Sigmoid colon (tissue), 7 donors: ENCODE data around the gene NEK6. TPM values are rescaled to one million over a fixed set of nuclear protein-coding genes. Genes with fewer than 3 reads are reported as not detected.

Experiments
- DNase-seq: peaks from one replicate; pipeline ENCODE4 v3.0.0-alpha.2; 2019
- H3K27ac ChIP-seq, 4 donors: fragments of 200-600 bp; sonication (generic); one replicate each; pipeline ENCODE4 v1.5.1; 2016 to 2019; ENCODE audit warnings: mild to moderate bottlenecking in 1 of 4
- H3K27me3 ChIP-seq, 3 donors: fragments of 200-600 bp; sonication (generic); one replicate each; pipeline ENCODE4 v1.5.1; 2019; ENCODE audit warnings: mild to moderate bottlenecking in 1 of 3
- H3K36me3 ChIP-seq, 4 donors: fragments of 200-600 bp; sonication (generic); one replicate each; pipeline ENCODE4 v1.5.1; 2016 to 2019
- H3K4me1 ChIP-seq, 4 donors: fragments of 200-600 bp; sonication (generic); one replicate each; pipeline ENCODE4 v1.5.1; 2017 to 2019
- H3K4me3 ChIP-seq, 4 donors: fragments of 200-600 bp; sonication (generic); one replicate each; pipeline ENCODE4 v1.5.1; 2017 to 2019; ENCODE audit warnings: mild to moderate bottlenecking in 2 of 4, moderate library complexity in 1 of 4
- H3K9me3 ChIP-seq, 4 donors: fragments of 200-600 bp in 3 of 4; sonication (generic) in 3 of 4; one replicate each; pipeline versions ENCODE4 v1.5.1 to v1.6.1; 2013 to 2019
- EP300 ChIP-seq, 4 donors: sonication (generic); formaldehyde crosslinking; IDR thresholded peaks; one replicate each; pipeline ENCODE4 v1.6.1; 2017; ENCODE audit warnings: antibody characterized with exemption in 4 of 4
- POLR2A ChIP-seq, 2 donors: fragments of 450-650 bp; IDR thresholded peaks; one replicate each; pipeline ENCODE4 v1.6.1; 2016; ENCODE audit warnings: antibody characterized with exemption in 2 of 2, mild to moderate bottlenecking in 2 of 2, moderate library complexity in 2 of 2
- POLR2AphosphoS5 ChIP-seq, 4 donors: sonication (generic); formaldehyde crosslinking; IDR thresholded peaks; one replicate each; pipeline ENCODE4 v1.6.1; 2017; ENCODE audit warnings: antibody characterized with exemption in 4 of 4
- WGBS, 2 donors: extraction: QIAGEN DNeasy Blood & Tissue Kit; methylation state at CpG; one replicate each; pipeline ENCODE4 v1.1.7; 2013; 5-methylcytosine and 5-hydroxymethylcytosine counted together
- intact Hi-C: fragments of 100-400 bp; cut with DNase I; formaldehyde crosslinking; loops from one replicate; pipeline ENCODE4 v1.15.1; 2023
- polyA plus RNA-seq, 3 donors: library from polyadenylated mRNA; stranded (reverse); fragments of 200-250 nt; gene quantifications; one replicate each; pipeline ENCODE4 v1.2.3, GENCODE V29; 2013
- total RNA-seq, 4 donors: library from RNA; depleted of rRNA; stranded (reverse); fragments of >200 nt; gene quantifications; one replicate each; pipeline ENCODE4 v1.1.0, GENCODE V29; 2016
- TF ChIP-seq, protein P1 (sequence below), 4 experiments: fragments of 450-650 bp in 3 of 4; fragments of 200-600 bp in 1 of 4; IDR thresholded peaks; one replicate each; pipeline ENCODE4 v1.5.1; 2016 to 2019; ENCODE audit warnings: antibody characterized with exemption in 4 of 4, mild to moderate bottlenecking in 3 of 4, moderate library complexity in 2 of 4
- donor health status: healthy with polysubstance abuse.
- donor health status: Bipolar disorder and iron deficiency.
- donor health status: healthy.

The NEK6 gene
- total and polyA plus RNA-seq, 7 donors: 8.2 to 36.2 (median 18.7) TPM

DNA sequence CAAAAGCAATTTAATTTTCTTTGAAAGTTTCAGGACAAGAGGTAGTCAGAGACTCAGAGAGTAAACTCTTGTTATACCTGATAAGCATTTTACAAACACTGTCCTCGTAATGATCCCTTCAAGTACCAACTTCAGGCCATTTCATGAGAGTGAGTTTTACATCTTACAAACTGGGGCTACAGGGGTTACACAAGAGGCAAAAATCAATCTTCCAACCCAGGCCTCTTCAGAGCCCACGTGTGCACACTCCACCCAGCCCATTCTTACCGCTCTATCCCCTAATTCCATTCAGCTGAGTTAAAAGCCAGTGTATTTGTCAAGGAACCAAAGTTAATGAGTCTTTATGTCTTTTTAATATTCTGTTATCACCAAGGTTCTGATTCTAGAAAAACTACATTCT is 110.9 kb downstream of the NEK6 start:
- Histone ChIP-seq H3K36me3 (peaks cover 0 to 7% (median 0%) of the 10 kb centered on the region in 4 donors), H3K9me3 (no peaks in the 10 kb centered on the region), H3K27me3 (no peaks in the 10 kb centered on the region), H3K27ac (no peak overlapping the region), H3K4me1 (peaks cover 0 to 8% (median 0%) of the 10 kb centered on the region in 4 donors), H3K4me3 (no peak overlapping the region)
- intact Hi-C loops: no loop called here
- 82 to 87% methylated on average over 3 of the region's 3 CpGs for WGBS, 2 donors
- TF ChIP-seq POLR2AphosphoS5 (IDR thresholded peaks at IDR 0.05) (no peak), POLR2A (IDR thresholded peaks at IDR 0.05) (no peak), EP300 (IDR thresholded peaks at IDR 0.05) (no peak)
- TF ChIP-seq, protein P1, sequence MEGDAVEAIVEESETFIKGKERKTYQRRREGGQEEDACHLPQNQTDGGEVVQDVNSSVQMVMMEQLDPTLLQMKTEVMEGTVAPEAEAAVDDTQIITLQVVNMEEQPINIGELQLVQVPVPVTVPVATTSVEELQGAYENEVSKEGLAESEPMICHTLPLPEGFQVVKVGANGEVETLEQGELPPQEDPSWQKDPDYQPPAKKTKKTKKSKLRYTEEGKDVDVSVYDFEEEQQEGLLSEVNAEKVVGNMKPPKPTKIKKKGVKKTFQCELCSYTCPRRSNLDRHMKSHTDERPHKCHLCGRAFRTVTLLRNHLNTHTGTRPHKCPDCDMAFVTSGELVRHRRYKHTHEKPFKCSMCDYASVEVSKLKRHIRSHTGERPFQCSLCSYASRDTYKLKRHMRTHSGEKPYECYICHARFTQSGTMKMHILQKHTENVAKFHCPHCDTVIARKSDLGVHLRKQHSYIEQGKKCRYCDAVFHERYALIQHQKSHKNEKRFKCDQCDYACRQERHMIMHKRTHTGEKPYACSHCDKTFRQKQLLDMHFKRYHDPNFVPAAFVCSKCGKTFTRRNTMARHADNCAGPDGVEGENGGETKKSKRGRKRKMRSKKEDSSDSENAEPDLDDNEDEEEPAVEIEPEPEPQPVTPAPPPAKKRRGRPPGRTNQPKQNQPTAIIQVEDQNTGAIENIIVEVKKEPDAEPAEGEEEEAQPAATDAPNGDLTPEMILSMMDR (IDR thresholded peaks at IDR 0.05): no peak
- no peak for DNase-seq

DNA sequence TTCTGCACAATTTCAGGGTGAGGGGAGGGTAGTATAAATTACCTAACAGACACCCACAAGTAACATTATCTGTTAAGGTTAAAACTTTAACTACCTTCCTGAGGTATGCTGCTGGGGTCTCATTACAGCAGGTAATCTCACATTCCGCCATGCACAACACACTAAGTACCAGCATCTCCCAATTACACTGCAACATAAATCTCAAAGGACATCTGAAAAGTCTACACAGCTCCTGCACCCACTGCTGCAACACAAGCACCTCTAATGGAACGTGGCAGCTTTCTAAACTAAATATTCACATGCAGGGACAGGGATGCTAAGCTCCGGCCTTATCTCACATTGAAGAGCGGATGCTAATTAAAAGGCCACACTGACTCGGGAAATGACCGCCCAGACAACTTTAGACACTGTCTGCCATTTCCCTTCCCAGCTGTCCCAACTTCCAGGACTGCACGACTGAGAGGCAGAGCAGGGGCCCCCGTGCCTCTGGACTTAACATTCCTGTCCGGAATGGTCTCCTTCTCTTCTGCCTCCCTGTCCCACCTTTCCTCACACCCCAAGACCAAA is 111.6 kb downstream of the NEK6 start:
- intact Hi-C loops: no loop called here
- WGBS, 2 donors: 90 to 95% methylated on average over 9 of the region's 9 CpGs
- Histone ChIP-seq H3K36me3 (peaks cover 0 to 7% (median 0%) of the 10 kb centered on the region in 4 donors), H3K27me3 (no peaks in the 10 kb centered on the region), H3K9me3 (no peaks in the 10 kb centered on the region), H3K4me1 (peaks cover 0 to 8% (median 0%) of the 10 kb centered on the region in 4 donors), H3K4me3 (no peak overlapping the region), H3K27ac (no peak overlapping the region)
- TF ChIP-seq EP300 (IDR thresholded peaks at IDR 0.05) (no peak), POLR2A (IDR thresholded peaks at IDR 0.05) (no peak), POLR2AphosphoS5 (IDR thresholded peaks at IDR 0.05) (no peak)
- TF ChIP-seq, protein P1 (IDR thresholded peaks at IDR 0.05): no peak
- no peak for DNase-seq

DNA sequence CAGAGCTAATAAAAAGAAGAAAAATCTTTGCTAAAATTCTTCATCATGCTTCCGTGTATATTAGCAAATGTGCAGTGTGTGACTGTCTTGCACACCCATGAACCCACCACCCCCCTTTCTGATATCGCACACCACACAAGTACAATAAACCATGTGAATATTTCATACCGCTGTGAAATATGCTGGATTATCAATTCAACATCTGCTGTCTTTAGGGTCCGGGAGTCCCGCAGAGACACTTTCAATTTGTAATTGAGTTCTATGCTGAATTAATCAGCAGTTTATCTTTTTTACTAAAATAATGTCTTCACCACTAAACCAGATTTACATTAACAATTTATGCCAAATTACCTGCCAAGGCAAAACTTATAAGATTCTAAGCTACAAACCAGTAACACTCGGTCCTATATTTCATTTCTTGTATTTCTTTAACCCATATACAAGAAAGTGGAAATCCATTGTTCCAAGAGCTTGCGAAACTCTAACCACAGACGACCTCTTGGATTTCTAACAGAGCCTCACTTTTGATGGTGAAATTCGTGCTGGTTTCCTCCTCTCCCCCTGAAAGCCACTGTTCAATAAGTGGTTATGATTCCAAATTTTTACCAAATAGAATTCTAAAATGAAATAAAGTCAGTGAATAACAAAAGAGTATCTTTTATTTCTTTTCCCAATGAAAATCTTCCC is 113.3 kb downstream of the NEK6 start:
- H3K27me3 ChIP-seq: no peaks in the 10 kb centered on the region
- H3K9me3 ChIP-seq: no peaks in the 10 kb centered on the region
- no peak overlapping the region for H3K4me3 ChIP-seq
- 87 to 90% methylated on average over 9 of the region's 9 CpGs for WGBS, 2 donors
- TF ChIP-seq, protein P1 (IDR thresholded peaks at IDR 0.05): no peak
- TF ChIP-seq EP300 (IDR thresholded peaks at IDR 0.05) (no peak), POLR2AphosphoS5 (IDR thresholded peaks at IDR 0.05) (no peak), POLR2A (IDR thresholded peaks at IDR 0.05) (no peak)
- no peak for DNase-seq
- no peak overlapping the region for H3K27ac ChIP-seq
- intact Hi-C loops: no loop called here
- peaks cover 0 to 4% (median 0%) of the 10 kb centered on the region in 4 donors for H3K36me3 ChIP-seq
- peaks cover 0 to 8% (median 0%) of the 10 kb centered on the region in 4 donors for H3K4me1 ChIP-seq

DNA sequence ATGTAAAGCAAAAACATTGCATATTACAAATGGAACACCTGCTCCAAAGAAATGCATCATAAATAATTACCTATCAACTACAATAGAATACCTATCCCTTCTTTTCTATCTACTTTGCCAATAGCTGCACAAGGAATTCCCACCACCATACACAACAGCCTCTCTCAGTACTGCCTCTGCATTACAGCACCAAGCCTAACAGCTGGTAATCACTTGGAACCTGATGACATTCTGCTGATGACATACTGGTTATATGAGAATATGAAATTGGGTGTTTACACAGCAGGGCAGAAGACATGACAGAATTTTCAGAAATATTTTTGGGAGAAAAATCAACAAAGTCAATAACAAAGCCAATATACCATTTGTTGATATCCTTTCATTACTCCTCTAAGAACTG is 114.3 kb downstream of the NEK6 start:
- TF ChIP-seq EP300 (IDR thresholded peaks at IDR 0.05): no peak
- TF ChIP-seq, protein P1 (IDR thresholded peaks at IDR 0.05): no peak
- TF ChIP-seq POLR2AphosphoS5 (IDR thresholded peaks at IDR 0.05): no peak
- no peak for TF ChIP-seq POLR2A (IDR thresholded peaks at IDR 0.05)
- peaks cover 0 to 8% (median 0%) of the 10 kb centered on the region in 4 donors for H3K4me1 ChIP-seq
- H3K36me3 ChIP-seq: peaks cover 0 to 4% (median 0%) of the 10 kb centered on the region in 4 donors
- intact Hi-C loops: no loop called here
- DNase-seq: no peak
- H3K9me3 ChIP-seq: no peaks in the 10 kb centered on the region
- H3K27me3 ChIP-seq: no peaks in the 10 kb centered on the region
- no peak overlapping the region for H3K27ac ChIP-seq
- H3K4me3 ChIP-seq: no peak overlapping the region
